Sigmoid colon (tissue), 7 donors: Measurements from ENCODE around the gene CSK. TPM values are rescaled to one million over a fixed set of nuclear protein-coding genes. Genes with fewer than 3 reads are reported as not detected.

Source experiments
- DNase-seq: peaks from one replicate; pipeline ENCODE4 v3.0.0-alpha.2; 2019
- H3K27ac ChIP-seq, 4 donors: fragments of 200-600 bp; sonication (generic); one replicate each; pipeline ENCODE4 v1.5.1; 2016 to 2019; ENCODE audit warnings: mild to moderate bottlenecking in 1 of 4
- H3K27me3 ChIP-seq, 3 donors: fragments of 200-600 bp; sonication (generic); one replicate each; pipeline ENCODE4 v1.5.1; 2019; ENCODE audit warnings: mild to moderate bottlenecking in 1 of 3
- H3K36me3 ChIP-seq, 4 donors: fragments of 200-600 bp; sonication (generic); one replicate each; pipeline ENCODE4 v1.5.1; 2016 to 2019
- H3K4me1 ChIP-seq, 4 donors: fragments of 200-600 bp; sonication (generic); one replicate each; pipeline ENCODE4 v1.5.1; 2017 to 2019
- H3K4me3 ChIP-seq, 4 donors: fragments of 200-600 bp; sonication (generic); one replicate each; pipeline ENCODE4 v1.5.1; 2017 to 2019; ENCODE audit warnings: mild to moderate bottlenecking in 2 of 4, moderate library complexity in 1 of 4
- H3K9me3 ChIP-seq, 4 donors: fragments of 200-600 bp in 3 of 4; sonication (generic) in 3 of 4; one replicate each; pipeline versions ENCODE4 v1.5.1 to v1.6.1; 2013 to 2019
- EP300 ChIP-seq, 4 donors: sonication (generic); formaldehyde crosslinking; IDR thresholded peaks; one replicate each; pipeline ENCODE4 v1.6.1; 2017; ENCODE audit warnings: antibody characterized with exemption in 4 of 4
- POLR2A ChIP-seq, 2 donors: fragments of 450-650 bp; IDR thresholded peaks; one replicate each; pipeline ENCODE4 v1.6.1; 2016; ENCODE audit warnings: antibody characterized with exemption in 2 of 2, mild to moderate bottlenecking in 2 of 2, moderate library complexity in 2 of 2
- POLR2AphosphoS5 ChIP-seq, 4 donors: sonication (generic); formaldehyde crosslinking; IDR thresholded peaks; one replicate each; pipeline ENCODE4 v1.6.1; 2017; ENCODE audit warnings: antibody characterized with exemption in 4 of 4
- WGBS, 2 donors: extraction: QIAGEN DNeasy Blood & Tissue Kit; methylation state at CpG; one replicate each; pipeline ENCODE4 v1.1.7; 2013; 5-methylcytosine and 5-hydroxymethylcytosine counted together
- intact Hi-C: fragments of 100-400 bp; cut with DNase I; formaldehyde crosslinking; loops from one replicate; pipeline ENCODE4 v1.15.1; 2023
- polyA plus RNA-seq, 3 donors: library from polyadenylated mRNA; stranded (reverse); fragments of 200-250 nt; gene quantifications; one replicate each; pipeline ENCODE4 v1.2.3, GENCODE V29; 2013
- total RNA-seq, 4 donors: library from RNA; depleted of rRNA; stranded (reverse); fragments of >200 nt; gene quantifications; one replicate each; pipeline ENCODE4 v1.1.0, GENCODE V29; 2016
- TF ChIP-seq, protein P1 (sequence below), 4 experiments: fragments of 450-650 bp in 3 of 4; fragments of 200-600 bp in 1 of 4; IDR thresholded peaks; one replicate each; pipeline ENCODE4 v1.5.1; 2016 to 2019; ENCODE audit warnings: antibody characterized with exemption in 4 of 4, mild to moderate bottlenecking in 3 of 4, moderate library complexity in 2 of 4
- donor health status: healthy with polysubstance abuse.
- donor health status: Bipolar disorder and iron deficiency.
- donor health status: healthy.

CSK gene
- total and polyA plus RNA-seq, 7 donors: 9.7 to 125 (median 22.4) TPM

DNA sequence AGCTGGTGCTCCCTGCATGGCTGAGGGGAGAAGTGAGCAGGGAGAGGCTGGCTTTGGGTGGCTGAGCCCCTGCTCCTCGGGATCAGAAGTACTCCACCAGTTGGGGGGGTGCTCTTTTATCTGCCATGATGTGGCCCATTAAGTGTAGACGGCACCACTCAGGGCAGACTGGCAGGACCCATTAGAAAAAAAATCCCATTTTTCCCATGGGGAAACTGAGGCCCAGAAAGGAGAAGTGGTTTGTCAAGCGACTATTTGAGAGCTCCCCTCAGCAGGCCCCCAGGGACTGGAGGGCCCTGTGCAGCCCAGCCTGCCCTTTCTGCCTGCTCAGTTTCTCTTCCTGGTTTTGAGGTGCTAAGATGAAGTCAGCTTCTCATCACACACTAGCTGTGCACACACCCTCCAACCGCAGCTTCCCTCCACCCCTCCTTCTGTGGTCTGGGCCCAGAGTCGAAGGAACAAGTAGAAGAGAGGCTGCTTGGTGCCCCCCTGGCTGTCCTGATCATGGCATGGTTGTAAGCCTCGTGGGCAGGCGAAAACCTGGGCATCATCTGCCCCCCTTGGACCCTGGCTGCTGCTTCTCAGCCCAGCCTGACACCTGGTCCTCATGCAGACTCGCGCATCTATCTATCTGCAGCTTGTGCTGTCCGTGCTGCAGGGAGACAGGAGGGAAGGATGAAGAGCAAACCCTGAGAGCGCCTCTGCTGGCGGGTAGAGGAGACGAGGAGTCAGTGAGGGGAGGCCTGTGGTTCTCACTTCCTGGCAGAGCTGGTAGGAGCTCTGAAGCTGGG is 5.6 kb downstream of the CSK start:
- H3K4me3 ChIP-seq: no peak overlapping the region
- H3K9me3 ChIP-seq: no peaks in the 10 kb centered on the region
- intact Hi-C loops: no loop called here
- H3K36me3 ChIP-seq: no peaks in the 10 kb centered on the region
- DNase-seq: peak; percentile 83
- no peaks in the 10 kb centered on the region for H3K27me3 ChIP-seq
- 24 to 28% methylated on average over 13 of the region's 13 CpGs for WGBS, 2 donors
- TF ChIP-seq EP300 (IDR thresholded peaks at IDR 0.05): no peak
- peak in 1 of 4 donors; percentile 27 for TF ChIP-seq POLR2AphosphoS5 (IDR thresholded peaks at IDR 0.05)
- peak overlapping the region; percentile 43 to 72 (median 63) for H3K27ac ChIP-seq
- peaks cover 0 to 89% (median 81%) of the 10 kb centered on the region in 4 donors for H3K4me1 ChIP-seq

DNA sequence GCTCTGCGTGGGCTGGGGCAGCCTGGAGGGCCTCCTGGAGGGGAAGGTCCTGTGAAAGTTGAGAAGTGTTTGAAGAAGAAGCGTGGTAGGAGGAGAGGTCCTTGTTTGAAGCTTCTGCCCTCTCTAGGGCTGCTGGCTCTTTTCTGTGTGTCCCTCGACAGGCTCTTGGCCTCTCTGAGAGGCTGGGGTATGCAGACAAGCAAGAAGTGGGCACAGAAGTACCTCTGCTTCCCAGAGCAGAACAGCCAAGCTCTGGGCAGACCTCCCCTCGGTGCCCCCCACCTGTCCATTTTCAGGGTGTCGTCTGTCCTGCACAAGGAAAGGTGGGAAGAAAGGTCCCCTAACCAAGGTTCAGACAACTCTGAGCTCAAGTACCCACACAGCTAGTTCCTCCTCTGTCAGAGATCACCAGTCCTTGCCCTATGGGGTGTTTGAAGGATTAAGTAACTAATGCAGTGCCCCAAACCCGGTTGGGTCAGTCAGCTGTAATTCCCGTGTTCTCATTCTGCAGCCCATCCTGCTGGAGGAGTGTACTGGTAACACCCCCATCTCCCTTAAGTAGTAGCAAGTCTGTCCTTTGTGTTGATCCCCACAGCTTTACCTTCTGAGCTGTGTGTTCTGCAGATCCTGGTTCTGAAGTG is 6.3 kb downstream of the CSK start:
- Histone ChIP-seq H3K36me3 (no peaks in the 10 kb centered on the region), H3K4me1 (peaks cover 0 to 89% (median 82%) of the 10 kb centered on the region in 4 donors), H3K4me3 (no peak overlapping the region), H3K9me3 (no peaks in the 10 kb centered on the region), H3K27ac (peak overlapping the region; percentile 43 to 72 (median 63)), H3K27me3 (no peaks in the 10 kb centered on the region)
- intact Hi-C loops: no loop called here
- 24 to 32% methylated on average over 7 of the region's 7 CpGs for WGBS, 2 donors
- no peak for DNase-seq
- no peak for TF ChIP-seq POLR2A (IDR thresholded peaks at IDR 0.05)
- TF ChIP-seq, protein P1, sequence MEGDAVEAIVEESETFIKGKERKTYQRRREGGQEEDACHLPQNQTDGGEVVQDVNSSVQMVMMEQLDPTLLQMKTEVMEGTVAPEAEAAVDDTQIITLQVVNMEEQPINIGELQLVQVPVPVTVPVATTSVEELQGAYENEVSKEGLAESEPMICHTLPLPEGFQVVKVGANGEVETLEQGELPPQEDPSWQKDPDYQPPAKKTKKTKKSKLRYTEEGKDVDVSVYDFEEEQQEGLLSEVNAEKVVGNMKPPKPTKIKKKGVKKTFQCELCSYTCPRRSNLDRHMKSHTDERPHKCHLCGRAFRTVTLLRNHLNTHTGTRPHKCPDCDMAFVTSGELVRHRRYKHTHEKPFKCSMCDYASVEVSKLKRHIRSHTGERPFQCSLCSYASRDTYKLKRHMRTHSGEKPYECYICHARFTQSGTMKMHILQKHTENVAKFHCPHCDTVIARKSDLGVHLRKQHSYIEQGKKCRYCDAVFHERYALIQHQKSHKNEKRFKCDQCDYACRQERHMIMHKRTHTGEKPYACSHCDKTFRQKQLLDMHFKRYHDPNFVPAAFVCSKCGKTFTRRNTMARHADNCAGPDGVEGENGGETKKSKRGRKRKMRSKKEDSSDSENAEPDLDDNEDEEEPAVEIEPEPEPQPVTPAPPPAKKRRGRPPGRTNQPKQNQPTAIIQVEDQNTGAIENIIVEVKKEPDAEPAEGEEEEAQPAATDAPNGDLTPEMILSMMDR (IDR thresholded peaks at IDR 0.05): no peak
- TF ChIP-seq EP300 (IDR thresholded peaks at IDR 0.05): no peak
- TF ChIP-seq POLR2AphosphoS5 (IDR thresholded peaks at IDR 0.05): no peak

DNA sequence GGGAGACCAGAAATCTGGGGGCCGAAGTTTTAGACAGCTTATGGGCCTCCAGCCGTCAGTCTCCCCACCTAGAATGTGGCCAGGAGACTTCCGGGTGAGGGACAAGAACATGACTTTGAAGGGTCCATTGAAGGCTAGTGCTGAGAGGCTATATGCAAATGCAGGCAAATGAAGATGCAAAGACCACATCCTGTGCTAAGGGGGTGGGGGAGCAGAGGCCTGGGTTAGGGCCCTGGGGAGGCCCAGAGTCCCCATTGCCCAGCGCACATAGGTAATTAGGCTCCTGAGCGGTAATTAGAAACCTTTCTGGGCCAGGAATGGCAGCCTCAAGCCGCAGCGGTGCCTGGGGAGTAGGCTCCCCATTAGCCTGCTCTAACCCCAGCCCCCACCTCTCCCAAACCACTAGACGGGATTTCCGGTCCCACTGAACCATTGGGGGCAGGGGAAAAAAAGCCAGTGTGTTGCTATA is 6.8 kb downstream of the CSK start:
- Histone ChIP-seq H3K36me3 (no peaks in the 10 kb centered on the region), H3K4me1 (peaks cover 0 to 87% (median 78%) of the 10 kb centered on the region in 4 donors), H3K9me3 (no peaks in the 10 kb centered on the region), H3K27me3 (no peaks in the 10 kb centered on the region), H3K27ac (peak overlapping the region; percentile 43 to 72 (median 63)), H3K4me3 (no peak overlapping the region)
- DNase-seq: no peak
- intact Hi-C loops: no loop called here
- no peak for TF ChIP-seq EP300 (IDR thresholded peaks at IDR 0.05)
- TF ChIP-seq POLR2A (IDR thresholded peaks at IDR 0.05): no peak
- TF ChIP-seq, protein P1 (IDR thresholded peaks at IDR 0.05): no peak
- TF ChIP-seq POLR2AphosphoS5 (IDR thresholded peaks at IDR 0.05): no peak
- WGBS, 2 donors: 30 to 31% methylated on average over 9 of the region's 9 CpGs

DNA sequence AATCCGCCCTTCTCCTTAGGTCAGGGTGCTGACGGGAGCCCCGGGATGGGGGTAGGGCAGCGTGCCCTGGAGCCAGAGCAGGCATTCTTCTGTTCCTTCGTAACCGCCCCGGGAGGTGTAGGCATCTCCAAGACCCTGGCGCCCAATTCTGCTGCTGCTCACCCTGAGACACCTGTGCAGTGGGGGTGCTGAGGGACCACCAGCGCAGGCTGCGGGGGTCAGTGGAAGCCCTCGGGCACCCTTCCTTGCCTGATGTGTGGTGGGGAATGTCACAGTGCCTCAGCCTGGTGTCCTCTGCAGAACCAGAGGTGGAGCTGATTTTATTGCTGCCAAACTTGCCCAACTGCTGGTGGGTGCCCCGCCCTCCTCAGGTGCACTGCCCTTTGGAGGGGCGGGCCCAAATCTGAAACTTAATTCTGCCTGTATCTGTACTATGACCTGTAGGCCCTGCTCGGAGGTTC is 7.3 kb downstream of the CSK start:
- intact Hi-C loops: no loop called here
- Histone ChIP-seq H3K36me3 (no peaks in the 10 kb centered on the region), H3K4me3 (no peak overlapping the region), H3K27ac (peak overlapping the region; percentile 43 to 72 (median 63)), H3K9me3 (no peaks in the 10 kb centered on the region), H3K4me1 (peaks cover 0 to 82% (median 73%) of the 10 kb centered on the region in 4 donors), H3K27me3 (no peaks in the 10 kb centered on the region)
- WGBS, 2 donors: 10 to 22% methylated on average over 14 of the region's 14 CpGs
- peak; percentile 61 for DNase-seq
- no peak for TF ChIP-seq EP300 (IDR thresholded peaks at IDR 0.05)
- no peak for TF ChIP-seq POLR2A (IDR thresholded peaks at IDR 0.05)
- TF ChIP-seq POLR2AphosphoS5 (IDR thresholded peaks at IDR 0.05): no peak
- TF ChIP-seq, protein P1 (IDR thresholded peaks at IDR 0.05): no peak

DNA sequence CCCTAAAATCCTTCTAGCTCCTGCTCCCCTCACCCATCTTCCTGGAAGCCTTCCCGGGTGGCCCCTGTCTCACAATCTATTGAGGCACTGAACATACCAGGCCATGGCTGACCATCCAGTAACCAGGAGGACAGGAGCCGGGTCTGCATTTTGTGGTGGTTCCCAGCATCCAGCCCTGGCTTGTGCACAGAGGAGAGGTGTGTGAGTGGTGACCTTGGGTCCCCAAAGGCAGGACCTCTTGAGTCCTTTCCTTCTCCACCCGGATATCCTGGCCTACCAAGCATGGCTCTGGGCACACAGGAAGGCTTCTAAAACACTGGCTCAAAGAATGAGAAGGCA is 7.8 kb downstream of the CSK start:
- Histone ChIP-seq H3K27me3 (no peaks in the 10 kb centered on the region), H3K4me1 (peaks cover 0 to 77% (median 68%) of the 10 kb centered on the region in 4 donors), H3K9me3 (no peaks in the 10 kb centered on the region), H3K27ac (peak overlapping the region; percentile 43 to 72 (median 63)), H3K36me3 (no peaks in the 10 kb centered on the region), H3K4me3 (no peak overlapping the region)
- intact Hi-C loops: no loop called here
- WGBS, 2 donors: 9 to 11% methylated on average over 3 of the region's 3 CpGs
- DNase-seq: peak; percentile 61
- TF ChIP-seq EP300 (IDR thresholded peaks at IDR 0.05) (no peak), POLR2AphosphoS5 (IDR thresholded peaks at IDR 0.05) (no peak), POLR2A (IDR thresholded peaks at IDR 0.05) (no peak)
- TF ChIP-seq, protein P1 (IDR thresholded peaks at IDR 0.05): no peak
